ENCODE results near the gene TLE1.

The TLE1 gene

DNA sequence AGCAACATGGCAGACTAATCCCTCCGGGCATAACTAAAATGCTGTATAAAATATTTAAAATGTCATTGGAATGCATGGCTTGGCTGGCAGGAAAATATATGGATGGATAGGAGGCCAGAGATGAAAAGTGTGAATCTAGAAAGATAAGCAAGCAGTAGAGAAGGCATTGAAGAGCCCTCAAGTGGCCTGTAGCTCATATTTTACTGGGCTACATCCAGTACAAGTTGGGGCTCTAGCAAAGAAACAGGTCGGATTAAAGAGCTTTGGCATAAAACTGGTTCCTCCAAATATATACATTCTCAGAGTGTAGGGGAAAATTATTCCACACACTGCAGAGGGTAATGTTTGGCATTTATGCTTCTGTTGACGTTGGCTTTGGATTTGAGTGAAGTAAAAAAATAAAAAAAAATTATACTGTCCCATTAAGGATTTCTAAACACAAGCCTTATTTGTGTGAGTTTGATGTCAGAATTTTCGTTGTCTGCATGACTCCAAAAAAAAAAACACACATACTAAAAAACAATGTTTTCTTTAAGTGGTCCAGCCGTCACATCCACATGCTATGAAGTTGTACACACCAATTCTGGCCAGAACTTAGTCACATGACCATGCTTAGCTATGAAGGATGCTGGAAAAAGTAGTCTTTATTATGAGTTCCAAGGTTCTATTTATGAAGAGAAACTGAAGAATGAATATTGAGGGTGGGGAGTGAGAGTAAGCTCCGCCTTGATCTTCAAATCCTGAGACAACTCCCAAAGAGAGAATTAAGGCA is 147.0 kb downstream of the TLE1 start:
- DNase-seq: no peak

DNA sequence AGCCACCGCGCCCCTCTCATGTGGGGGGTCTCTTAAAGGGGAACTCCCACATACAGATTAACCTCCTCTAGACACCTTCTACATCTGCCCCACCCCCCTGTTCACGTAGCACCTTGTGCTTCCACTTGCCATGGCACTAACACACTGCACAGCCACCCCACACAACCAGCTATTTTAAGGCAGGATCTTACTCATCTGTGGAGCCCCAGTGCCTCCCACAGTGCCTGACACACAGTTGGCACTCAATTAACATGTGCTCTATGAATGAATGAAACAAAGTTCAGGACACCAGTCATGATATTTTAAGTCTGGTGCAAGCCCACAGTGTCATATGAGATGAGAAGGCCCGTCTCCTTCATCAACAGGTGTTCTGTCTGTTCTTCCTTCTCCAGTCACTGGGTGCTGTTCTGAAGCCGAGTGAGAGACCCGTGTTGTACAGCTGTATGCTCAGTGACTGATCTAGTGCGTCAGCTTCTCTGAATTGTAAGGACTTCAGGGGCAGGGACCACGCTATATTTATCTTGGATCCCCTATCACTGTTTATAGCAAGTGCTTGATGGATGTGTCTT is 149.1 kb downstream of the TLE1 start:
- no peak for DNase-seq

DNA sequence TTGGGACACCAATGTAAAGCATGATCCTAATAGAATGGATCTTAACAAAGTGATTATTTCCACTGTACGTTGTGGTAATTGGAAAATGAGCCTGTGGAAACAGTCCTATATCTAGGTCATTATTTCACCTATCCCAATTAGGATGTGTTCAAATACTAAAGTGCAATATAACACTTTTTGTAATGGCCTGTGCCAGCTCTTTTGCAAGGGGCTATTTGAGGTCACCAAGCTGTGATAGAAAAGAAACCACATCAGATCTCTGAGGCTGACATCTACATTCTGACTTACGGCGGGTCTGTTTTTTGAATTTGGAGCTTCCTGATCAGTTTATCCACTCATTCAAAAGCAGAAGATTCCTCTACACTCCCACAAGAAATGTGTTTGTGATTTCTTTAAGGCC is 150.0 kb downstream of the TLE1 start:
- DNase-seq: no peak

DNA sequence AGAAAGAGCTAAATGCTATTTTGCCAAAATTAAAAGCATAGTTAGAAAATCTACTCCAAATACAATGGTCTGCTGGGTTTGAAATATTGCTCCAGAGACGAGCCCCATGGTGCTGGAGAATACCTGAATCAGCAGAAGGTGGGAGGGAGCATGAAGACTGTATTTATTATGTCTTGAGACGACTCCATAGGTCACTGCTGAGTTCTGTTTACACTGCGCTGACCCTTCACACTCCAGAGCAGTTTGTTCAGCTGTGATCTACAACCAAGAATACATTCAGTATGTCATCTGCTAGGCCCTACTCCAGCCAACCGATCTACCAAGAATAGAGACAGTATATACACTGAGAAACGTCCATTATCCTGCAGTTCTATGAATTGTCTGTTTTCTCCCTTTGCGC is 150.5 kb downstream of the TLE1 start:
- no peak for DNase-seq

DNA sequence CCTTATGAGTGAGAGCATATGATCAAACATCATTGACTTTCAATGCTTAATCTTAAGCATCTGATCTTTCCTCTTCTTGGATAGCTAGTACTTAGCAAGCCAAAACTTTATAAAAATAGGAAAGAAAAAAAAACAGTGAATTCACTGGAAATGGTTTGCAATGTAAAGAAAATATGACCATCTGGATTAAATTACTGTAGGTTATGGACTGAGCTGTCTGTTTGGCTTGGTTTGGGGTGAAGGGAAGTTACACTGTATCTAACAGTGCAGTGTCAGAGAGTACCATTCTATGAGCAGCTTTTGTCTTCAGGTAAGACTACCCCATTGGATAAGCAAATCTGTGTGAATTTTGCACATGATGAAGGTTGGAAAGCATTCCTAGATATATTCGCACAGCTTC is 151.4 kb downstream of the TLE1 start:
- no peak for DNase-seq

DNA sequence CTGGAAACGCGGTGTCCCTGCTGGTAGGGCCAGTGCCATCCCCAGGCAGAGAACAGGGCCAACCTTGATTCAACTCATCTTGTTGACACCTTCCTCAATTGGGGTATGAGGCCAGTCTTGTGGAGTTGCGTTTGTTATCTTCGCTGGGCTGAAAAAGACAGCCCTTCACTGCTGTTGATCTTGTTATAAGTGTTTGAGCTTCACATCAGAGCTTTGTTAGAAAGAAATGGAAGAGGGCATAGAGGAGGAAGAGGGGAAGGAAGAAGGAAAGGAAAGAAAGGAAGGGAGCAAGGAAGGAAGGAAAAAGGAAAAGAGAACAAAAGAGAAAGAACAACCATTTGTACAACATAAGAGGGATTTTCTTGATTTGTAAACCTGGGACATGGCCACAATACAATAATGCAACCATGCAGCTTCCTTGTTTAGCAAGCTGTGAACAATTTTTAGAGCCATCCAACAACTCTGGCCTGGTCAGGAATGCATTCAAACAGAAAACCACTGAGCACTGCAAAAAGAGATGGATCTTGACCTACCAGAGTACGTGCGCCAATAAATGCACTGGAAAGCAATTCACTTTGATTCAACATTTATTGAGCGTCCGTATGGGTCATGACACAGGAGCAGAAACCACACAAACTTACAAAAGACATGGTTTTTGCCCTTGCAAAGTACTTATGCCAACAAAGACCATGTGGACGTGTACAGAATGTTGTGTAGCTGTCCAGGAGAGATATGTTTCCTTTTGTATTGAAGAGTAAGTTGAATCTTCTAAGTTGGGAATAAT is 152.9 kb downstream of the TLE1 start:
- DNase-seq: no peak

DNA sequence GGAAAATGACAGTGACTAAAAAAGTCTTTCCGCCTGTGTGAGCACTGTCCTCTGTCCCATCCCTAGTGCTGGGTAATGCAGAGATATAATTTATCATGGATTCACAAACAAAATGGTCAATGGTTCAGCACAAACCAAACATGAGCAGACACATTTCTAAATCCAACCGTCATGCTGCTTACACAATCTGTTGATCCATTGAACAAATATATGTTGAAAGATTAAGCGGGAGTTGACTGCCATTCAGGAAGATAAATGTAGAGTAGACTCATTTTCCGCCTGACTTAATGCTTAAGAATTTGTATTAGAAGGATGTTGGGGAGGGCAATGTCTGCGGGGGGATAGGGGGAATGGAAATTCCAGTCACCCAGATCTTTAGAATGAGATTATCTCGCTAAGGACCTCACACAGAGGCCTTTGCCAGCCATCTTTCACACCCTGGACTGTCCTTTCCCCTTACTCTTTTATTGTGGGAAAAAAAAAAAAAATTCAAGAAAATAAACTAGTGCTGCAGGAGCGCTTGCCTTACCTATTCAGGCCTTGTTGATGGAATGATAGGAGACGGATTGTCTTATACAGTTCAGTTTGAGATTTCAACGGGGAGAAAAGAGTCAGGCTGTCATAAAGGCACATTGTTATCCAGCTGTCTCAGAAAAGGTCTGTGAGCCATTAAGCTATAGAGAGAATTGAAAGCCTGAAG is 153.7 kb downstream of the TLE1 start:
- DNase-seq: no peak

DNA sequence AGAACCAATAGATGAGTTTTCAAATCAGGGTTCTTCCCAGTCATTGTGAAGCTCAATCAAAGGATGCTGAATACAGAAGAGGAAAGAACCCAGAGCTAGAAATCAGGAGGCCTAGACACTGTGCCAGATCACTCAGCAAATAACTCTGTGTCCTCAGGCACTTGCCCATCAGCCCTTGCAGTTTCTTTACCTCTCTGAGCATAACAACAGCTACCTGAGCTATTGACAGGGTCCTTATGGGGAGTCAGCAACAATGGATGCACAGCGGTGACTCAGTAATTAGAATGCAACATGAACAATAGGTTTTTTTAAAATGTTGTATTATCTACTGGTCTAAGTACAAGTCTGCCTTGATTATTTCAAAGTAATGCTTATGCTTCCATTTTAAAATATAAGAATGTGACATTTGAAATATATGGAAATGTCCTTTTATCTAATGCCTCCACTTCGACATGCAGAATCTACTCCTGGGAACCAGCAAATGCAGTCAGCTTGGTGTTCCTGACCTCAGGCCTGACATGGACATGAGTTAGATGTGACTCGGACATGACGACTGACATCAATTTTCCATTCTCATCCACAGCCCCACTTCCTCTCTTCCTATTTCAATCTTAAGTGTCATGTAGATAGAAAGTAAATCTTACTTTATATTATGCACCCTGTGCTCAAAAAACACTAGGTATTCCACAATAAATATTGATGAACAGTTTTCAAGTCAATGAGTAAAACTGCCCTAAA is 155.0 kb downstream of the TLE1 start:
- no peak for DNase-seq
